Activated B cell treated with CpG ODN at 0.5 μM for 24 hours (primary cell): ENCODE results near the gene SNPH. TPM values are rescaled to one million over a fixed set of nuclear protein-coding genes. Genes with fewer than 3 reads are reported as not detected.

Experiments
- ATAC-seq: fragments of 200-7000 bp; cut with Tn5 transposase; one replicate; pipeline ENCODE4 v1.10.0; 2021; ENCODE audit warnings: low read depth, mild to moderate bottlenecking, moderate library complexity
- CTCF ChIA-PET: fragments of 350-600 bp; sonication (Branson Sonifier 250); formaldehyde crosslinking; loops from one replicate; lab custom pipeline; 2021; ENCODE audit warnings: antibody characterized with exemption; lab: Charles Lee
- POLR2A ChIA-PET: fragments of 350-600 bp; sonication (Branson Sonifier 250); formaldehyde crosslinking; loops from one replicate; lab custom pipeline; 2021; ENCODE audit warnings: antibody characterized with exemption; lab: Charles Lee
- DNase-seq: peaks from one replicate; pipeline ENCODE4 v3.0.0; 2022
- H3K27ac Mint-ChIP-seq: one replicate; pipeline ENCODE4 v1.8.0; 2020; ENCODE audit warnings: mixed read lengths
- H3K27me3 Mint-ChIP-seq: one replicate; pipeline ENCODE4 v1.8.0; 2021; ENCODE audit warnings: mixed read lengths
- H3K36me3 Mint-ChIP-seq: one replicate; pipeline ENCODE4 v1.8.0; 2021; ENCODE audit warnings: low read depth, mixed read lengths
- H3K4me1 Mint-ChIP-seq: one replicate; pipeline ENCODE4 v1.8.0; 2021; ENCODE audit warnings: mixed read lengths
- H3K4me3 Mint-ChIP-seq: one replicate; pipeline ENCODE4 v1.8.0; 2020; ENCODE audit warnings: mild to moderate bottlenecking, mixed read lengths
- H3K9me3 Mint-ChIP-seq: one replicate; pipeline ENCODE4 v1.8.0; 2020; ENCODE audit warnings: mixed read lengths
- intact Hi-C: fragments of 100-400 bp; cut with micrococcal nuclease; formaldehyde crosslinking; loops from one replicate; pipeline ENCODE4 v1.15.1; 2024
- total RNA-seq: library from RNA; stranded (reverse); gene quantifications from 2 replicates; pipeline ENCODE4 v1.2.3, GENCODE V29; 2022
- TF ChIP-seq, protein P1 (sequence below): fragments of 200-600 bp; IDR thresholded peaks from one replicate; pipeline ENCODE4 v1.8.0; 2022; ENCODE audit warnings: antibody characterized with exemption, mild to moderate bottlenecking

Gene SNPH
- total RNA-seq, 1 donor from 2014 or later: 0.86 TPM

DNA sequence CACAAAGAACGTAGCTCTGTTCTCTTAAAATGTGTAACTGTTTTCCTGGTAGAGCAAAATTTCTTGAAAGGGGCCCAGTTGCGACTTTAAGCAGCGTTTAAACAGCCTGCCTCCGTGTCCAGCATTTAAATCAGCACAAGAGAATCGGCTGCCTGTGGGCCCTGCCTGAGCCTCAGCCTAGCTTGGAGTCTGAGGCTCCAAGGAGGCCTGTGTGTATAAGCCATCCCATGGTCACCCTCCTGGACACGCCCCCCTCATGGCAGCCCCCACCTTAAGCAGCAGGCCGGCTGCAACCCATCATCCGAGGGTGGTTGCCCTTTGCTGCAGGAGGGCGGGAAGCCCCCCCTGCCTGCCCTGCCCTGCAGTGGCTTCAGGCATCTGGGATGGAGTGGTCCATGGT, 44.0 kb downstream of the SNPH start:
- TF ChIP-seq, protein P1, sequence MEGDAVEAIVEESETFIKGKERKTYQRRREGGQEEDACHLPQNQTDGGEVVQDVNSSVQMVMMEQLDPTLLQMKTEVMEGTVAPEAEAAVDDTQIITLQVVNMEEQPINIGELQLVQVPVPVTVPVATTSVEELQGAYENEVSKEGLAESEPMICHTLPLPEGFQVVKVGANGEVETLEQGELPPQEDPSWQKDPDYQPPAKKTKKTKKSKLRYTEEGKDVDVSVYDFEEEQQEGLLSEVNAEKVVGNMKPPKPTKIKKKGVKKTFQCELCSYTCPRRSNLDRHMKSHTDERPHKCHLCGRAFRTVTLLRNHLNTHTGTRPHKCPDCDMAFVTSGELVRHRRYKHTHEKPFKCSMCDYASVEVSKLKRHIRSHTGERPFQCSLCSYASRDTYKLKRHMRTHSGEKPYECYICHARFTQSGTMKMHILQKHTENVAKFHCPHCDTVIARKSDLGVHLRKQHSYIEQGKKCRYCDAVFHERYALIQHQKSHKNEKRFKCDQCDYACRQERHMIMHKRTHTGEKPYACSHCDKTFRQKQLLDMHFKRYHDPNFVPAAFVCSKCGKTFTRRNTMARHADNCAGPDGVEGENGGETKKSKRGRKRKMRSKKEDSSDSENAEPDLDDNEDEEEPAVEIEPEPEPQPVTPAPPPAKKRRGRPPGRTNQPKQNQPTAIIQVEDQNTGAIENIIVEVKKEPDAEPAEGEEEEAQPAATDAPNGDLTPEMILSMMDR: no peak
- Mint-ChIP-seq H3K27ac (no peak overlapping the region), H3K9me3 (no peaks in the 10 kb centered on the region), H3K27me3 (no peaks in the 10 kb centered on the region), H3K4me1 (peaks cover 2% of the 10 kb centered on the region), H3K36me3 (no peaks in the 10 kb centered on the region), H3K4me3 (no peak overlapping the region)
- no peak for ATAC-seq
- CTCF ChIA-PET: interaction anchor here (4.3 kb wide), 1 partner anchor 128 kb away, joined by 59 read pairs; no protein-coding TSS in a partner anchor
- intact Hi-C loops: loop anchor here (5.0 kb wide), 1 partner anchor 467 kb away; no protein-coding TSS in a partner anchor
- no peak for DNase-seq
- POLR2A ChIA-PET: no interaction called here

DNA sequence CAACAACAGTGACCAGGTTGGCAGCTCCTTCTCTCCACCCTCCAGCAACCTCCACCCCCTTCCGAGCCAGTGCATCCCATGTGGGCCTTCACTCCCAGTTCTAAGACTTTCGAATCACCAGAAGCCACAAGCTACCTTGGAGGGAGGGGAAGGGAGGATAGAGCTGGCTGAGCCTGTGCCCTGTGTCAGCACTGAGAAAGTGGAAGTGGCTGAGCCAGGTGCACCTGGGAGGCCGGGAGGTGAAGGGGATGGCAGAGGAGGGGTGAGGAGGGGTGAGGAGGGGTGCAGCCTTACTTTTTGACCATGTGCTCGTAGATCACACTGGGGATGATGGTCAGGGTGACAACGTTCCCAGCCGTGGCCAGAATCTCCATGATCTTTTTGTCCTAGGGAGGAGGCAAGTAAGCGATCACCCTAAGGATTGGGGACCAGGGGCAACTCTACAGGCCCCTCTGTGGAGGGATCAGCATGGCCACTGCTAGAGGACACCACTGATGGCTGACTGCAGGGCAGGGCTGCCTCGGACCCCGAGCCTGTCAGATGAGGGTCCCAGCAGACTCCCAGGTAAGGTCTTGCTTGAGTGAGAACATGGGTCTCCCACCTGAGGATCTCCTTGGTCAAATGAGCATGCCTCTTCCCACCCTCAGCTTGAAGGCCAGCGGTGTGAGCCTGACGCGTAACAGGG, 44.6 kb downstream of the SNPH start:
- TF ChIP-seq, protein P1: no peak
- no peak overlapping the region for H3K27ac Mint-ChIP-seq
- DNase-seq (no peak), ATAC-seq (no peak)
- H3K27me3 Mint-ChIP-seq: no peaks in the 10 kb centered on the region
- H3K4me1 Mint-ChIP-seq: peaks cover 2% of the 10 kb centered on the region
- H3K4me3 Mint-ChIP-seq: no peak overlapping the region
- intact Hi-C loops: loop anchor here (5.0 kb wide), 1 partner anchor 467 kb away; no protein-coding TSS in a partner anchor
- no peaks in the 10 kb centered on the region for H3K9me3 Mint-ChIP-seq
- CTCF ChIA-PET: interaction anchor here (1.3 to 4.3 kb wide), 2 partner anchors 127 to 193 kb away, joined by 5 to 59 read pairs; no protein-coding TSS in a partner anchor
- POLR2A ChIA-PET: no interaction called here
- H3K36me3 Mint-ChIP-seq: no peaks in the 10 kb centered on the region

DNA sequence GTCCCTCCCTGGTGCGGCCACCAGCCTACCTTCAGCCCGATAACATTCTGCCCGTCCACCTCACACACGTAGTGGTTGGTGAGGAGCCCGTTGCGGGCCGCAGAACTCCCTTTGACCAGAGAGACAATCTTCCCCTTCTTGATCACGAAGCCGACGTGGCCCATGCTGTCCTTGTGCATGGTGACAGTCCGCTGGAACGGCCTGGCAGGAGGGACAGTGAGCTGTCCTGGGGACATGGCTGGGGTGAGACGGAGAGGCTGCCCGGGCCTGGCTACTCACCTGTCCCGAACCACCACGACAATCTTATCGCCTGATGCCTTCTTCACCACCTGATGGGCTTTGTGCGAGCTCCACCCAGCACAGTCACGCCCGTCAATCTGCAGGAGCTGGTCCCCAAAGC, 46.2 kb downstream of the SNPH start:
- DNase-seq (no peak), ATAC-seq (no peak)
- Mint-ChIP-seq H3K4me1 (peaks cover 2% of the 10 kb centered on the region), H3K27ac (no peak overlapping the region), H3K4me3 (no peak overlapping the region), H3K27me3 (no peaks in the 10 kb centered on the region), H3K9me3 (no peaks in the 10 kb centered on the region), H3K36me3 (no peaks in the 10 kb centered on the region)
- TF ChIP-seq, protein P1: no peak
- POLR2A ChIA-PET: interaction anchor here (0.9 kb wide), 1 partner anchor 46 kb away, joined by 8 read pairs; the partner anchor contains the start of gene SNPH
- CTCF ChIA-PET: interaction anchor here (1.0 to 4.3 kb wide), 9 partner anchors 10 to 196 kb away, joined by 3 to 59 read pairs (median 5); partner anchors contain the start of gene NSFL1C
- intact Hi-C loops: loop anchor here (5.0 kb wide), 1 partner anchor 465 kb away; no protein-coding TSS in a partner anchor

DNA sequence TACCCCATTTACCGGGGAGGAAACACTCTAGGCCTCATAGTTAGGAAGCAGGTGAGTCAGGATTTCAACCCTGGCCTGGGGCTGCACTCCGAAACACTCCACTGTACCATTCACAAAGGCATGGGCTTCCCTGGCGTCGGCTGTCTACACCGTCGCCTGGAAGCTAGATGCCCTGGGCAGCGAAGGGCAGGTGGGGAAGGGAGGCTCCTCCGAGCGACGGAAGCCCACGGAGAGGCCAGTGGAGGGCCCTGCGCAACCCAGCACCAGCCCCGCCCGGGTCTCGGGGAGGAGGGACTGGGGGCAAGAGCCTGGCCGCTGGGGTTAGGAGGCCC, 46.8 kb downstream of the SNPH start:
- POLR2A ChIA-PET: interaction anchor here (0.9 to 1.4 kb wide), 2 partner anchors 13 to 47 kb away, joined by 5 to 8 read pairs; partner anchors contain the start of gene SNPH
- CTCF ChIA-PET: interaction anchor here (0.7 to 4.3 kb wide), 11 partner anchors 9 to 464 kb away, joined by 3 to 59 read pairs (median 4); partner anchors contain the start of gene NSFL1C
- H3K36me3 Mint-ChIP-seq: no peaks in the 10 kb centered on the region
- no peak overlapping the region for H3K27ac Mint-ChIP-seq
- TF ChIP-seq, protein P1: no peak
- DNase-seq: no peak
- no peaks in the 10 kb centered on the region for H3K27me3 Mint-ChIP-seq
- no peak for ATAC-seq
- no peaks in the 10 kb centered on the region for H3K9me3 Mint-ChIP-seq
- intact Hi-C loops: loop anchor here (1.0 to 5.0 kb wide), 4 partner anchors 124 to 464 kb away; no protein-coding TSS in a partner anchor
- no peak overlapping the region for H3K4me3 Mint-ChIP-seq
- peaks cover 2% of the 10 kb centered on the region for H3K4me1 Mint-ChIP-seq
